Gastrocnemius medialis (tissue), 4 donors: ENCODE measurements around the gene VAMP5.
A peak's percentile ranks its signal among the peaks of the same experiment; 100 is the strongest.

Experiments
- POLR2A ChIP-seq, 2 donors: fragments of 450-650 bp; IDR thresholded peaks; one replicate each; pipeline ENCODE4 v1.6.1; 2017; ENCODE audit warnings: antibody characterized with exemption in 2 of 2, mild to moderate bottlenecking in 2 of 2, moderate library complexity in 2 of 2
- TF ChIP-seq, protein P1 (sequence below), 5 experiments: fragments of 450-650 bp in 3 of 5; fragments of 200-600 bp in 2 of 5; sonication (generic) in 2 of 5; IDR thresholded peaks in 4 of 5; conservative IDR thresholded peaks in 1 of 5; 1 replicate in 4 of 5; 2 replicates in 1 of 5; pipeline ENCODE4 v1.5.1; 2016 to 2019; ENCODE audit warnings: antibody characterized with exemption in 5 of 5, mild to moderate bottlenecking in 3 of 5, moderate library complexity in 3 of 5

DNA sequence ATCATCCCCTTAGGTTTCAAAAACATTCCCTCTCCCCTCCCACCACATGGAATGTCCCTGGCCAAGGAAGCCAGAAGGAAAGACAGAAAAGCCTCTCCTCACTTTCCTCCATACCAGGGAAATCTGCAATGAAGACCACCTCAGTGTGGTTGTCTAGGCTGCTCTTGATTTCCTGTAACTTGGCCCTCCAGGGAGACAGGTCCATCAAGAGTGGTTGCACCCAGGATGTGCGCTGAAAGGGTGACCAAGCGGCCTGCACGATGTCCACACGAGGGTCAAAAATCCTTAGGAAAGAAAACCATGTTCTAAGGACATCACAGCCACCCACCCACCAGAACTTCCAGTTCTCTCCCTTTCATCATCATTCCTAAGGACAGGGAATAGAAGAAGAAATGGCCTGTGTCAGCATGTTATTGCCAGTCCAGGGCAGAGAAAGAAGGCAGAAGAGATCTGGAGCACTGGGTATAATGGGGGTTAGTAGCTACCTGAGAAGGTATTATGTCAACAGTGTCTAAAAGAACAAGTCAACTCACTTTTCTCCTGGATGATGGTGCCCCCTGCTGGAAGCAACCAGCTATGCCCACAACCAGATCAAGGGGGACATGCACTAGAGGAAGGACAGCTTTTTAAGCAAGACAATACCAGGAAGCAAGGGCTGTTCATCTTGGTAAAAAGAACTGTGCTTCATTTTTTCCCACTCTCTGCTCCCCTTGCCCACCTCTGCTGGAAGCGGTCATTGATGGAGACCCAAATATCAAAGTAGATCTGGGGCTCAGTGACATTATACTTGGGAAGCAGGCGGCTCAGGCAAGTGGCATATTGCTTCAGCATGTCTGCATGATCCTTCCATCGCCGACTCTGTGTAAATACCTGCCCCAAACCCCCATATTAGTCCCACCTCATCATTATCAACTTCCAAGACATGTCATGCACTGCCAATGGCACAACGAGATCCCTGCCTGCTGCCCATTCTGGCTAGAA is 32.2 kb upstream of the VAMP5 start:
- TF ChIP-seq, protein P1, sequence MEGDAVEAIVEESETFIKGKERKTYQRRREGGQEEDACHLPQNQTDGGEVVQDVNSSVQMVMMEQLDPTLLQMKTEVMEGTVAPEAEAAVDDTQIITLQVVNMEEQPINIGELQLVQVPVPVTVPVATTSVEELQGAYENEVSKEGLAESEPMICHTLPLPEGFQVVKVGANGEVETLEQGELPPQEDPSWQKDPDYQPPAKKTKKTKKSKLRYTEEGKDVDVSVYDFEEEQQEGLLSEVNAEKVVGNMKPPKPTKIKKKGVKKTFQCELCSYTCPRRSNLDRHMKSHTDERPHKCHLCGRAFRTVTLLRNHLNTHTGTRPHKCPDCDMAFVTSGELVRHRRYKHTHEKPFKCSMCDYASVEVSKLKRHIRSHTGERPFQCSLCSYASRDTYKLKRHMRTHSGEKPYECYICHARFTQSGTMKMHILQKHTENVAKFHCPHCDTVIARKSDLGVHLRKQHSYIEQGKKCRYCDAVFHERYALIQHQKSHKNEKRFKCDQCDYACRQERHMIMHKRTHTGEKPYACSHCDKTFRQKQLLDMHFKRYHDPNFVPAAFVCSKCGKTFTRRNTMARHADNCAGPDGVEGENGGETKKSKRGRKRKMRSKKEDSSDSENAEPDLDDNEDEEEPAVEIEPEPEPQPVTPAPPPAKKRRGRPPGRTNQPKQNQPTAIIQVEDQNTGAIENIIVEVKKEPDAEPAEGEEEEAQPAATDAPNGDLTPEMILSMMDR (IDR thresholded peaks at IDR 0.05 in 4 of 5, conservative IDR thresholded peaks at IDR 0.05 in 1 of 5), result peak; percentile 90 to 96 (median 92)
- peak in 1 of 2 donors; percentile 12 for TF ChIP-seq POLR2A (IDR thresholded peaks at IDR 0.05)
